SJSA1 (cell line): ENCODE results near the gene CALML6. TPM values are rescaled to one million over a fixed set of nuclear protein-coding genes. Genes with fewer than 3 reads are reported as not detected.

Experiments used
- total RNA-seq: library from RNA; depleted of rRNA; stranded (reverse); fragments of >200 nt; shearing (Covaris generic); gene quantifications from 2 replicates; pipeline ENCODE4 v1.2.3, GENCODE V29; 2014; rRNA removed

The CALML6 gene
- total RNA-seq, 1 experiment from 2014 or later: not detected

Other genes with a start within 250 kb of the CALML6 start
- gene SLC35E2B, start 222.5 kb upstream of the CALML6 start, total RNA-seq: 8.9 and 13.1 TPM in 2 replicates
- 11.8 and 22.6 TPM in 2 replicates for gene CDK11A, start 190.9 kb upstream of the CALML6 start, total RNA-seq
- 50.4 and 62.1 TPM in 2 replicates for gene NADK, start 136.8 kb upstream of the CALML6 start, total RNA-seq
- 98.9 and 108 TPM in 2 replicates for gene GNB1, start 24.2 kb upstream of the CALML6 start, total RNA-seq
- gene TMEM52, start 4.0 kb downstream of the CALML6 start, total RNA-seq: 0.87 TPM in 1 of 2 replicates, not detected in the other
- gene CFAP74, start 88.5 kb downstream of the CALML6 start, total RNA-seq: not detected in 2 replicates
- not detected in 2 replicates for gene GABRD, start 104.1 kb downstream of the CALML6 start, total RNA-seq
- 0.58 and 6.9 TPM in 2 replicates for gene PRKCZ, start 135.2 kb downstream of the CALML6 start, total RNA-seq